Loucy (cell line): ENCODE measurements around the gene SEC16B.

Source experiments
- EZH2phosphoT487 ChIP-seq: fragments of 200-600 bp; IDR thresholded peaks from 2 replicates; pipeline ENCODE4 v1.6.1; 2018; ENCODE audit warnings: antibody characterized with exemption, mild to moderate bottlenecking, moderate library complexity, borderline replicate concordance
- TF ChIP-seq, protein P1 (sequence below): fragments of 200-600 bp; sonication (generic); conservative IDR thresholded peaks from 2 replicates; pipeline ENCODE4 v1.5.1; 2014; ENCODE audit warnings: mild to moderate bottlenecking, antibody characterized with exemption, low read length

DNA sequence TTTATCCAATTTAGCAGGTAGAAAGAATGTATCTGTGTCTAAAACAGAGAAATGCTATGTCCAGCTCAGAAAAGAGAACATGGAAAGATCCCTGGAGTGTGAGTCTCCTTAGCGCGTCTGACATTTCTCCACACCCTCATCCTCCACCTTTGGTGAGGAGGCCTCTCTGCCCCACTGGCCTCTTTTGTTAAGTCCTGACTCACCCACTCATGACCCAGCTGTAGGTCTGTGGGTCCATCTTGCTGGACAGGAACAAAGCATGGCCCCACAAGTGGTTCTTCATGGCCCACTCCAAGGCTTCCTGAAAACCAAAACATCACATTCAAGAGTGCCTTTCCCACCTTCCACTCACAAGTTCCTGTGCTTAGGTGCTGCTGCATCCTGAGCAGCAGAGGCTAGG, 15.8 kb downstream of the SEC16B start:
- TF ChIP-seq, protein P1, sequence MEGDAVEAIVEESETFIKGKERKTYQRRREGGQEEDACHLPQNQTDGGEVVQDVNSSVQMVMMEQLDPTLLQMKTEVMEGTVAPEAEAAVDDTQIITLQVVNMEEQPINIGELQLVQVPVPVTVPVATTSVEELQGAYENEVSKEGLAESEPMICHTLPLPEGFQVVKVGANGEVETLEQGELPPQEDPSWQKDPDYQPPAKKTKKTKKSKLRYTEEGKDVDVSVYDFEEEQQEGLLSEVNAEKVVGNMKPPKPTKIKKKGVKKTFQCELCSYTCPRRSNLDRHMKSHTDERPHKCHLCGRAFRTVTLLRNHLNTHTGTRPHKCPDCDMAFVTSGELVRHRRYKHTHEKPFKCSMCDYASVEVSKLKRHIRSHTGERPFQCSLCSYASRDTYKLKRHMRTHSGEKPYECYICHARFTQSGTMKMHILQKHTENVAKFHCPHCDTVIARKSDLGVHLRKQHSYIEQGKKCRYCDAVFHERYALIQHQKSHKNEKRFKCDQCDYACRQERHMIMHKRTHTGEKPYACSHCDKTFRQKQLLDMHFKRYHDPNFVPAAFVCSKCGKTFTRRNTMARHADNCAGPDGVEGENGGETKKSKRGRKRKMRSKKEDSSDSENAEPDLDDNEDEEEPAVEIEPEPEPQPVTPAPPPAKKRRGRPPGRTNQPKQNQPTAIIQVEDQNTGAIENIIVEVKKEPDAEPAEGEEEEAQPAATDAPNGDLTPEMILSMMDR, result no peak
- no peak for TF ChIP-seq EZH2phosphoT487
